Glomerular visceral epithelial cell (primary cell): ENCODE data around the gene NOTCH4.

ENCODE experiments used
- DNase-seq: peaks from one replicate; pipeline ENCODE4 v3.0.0-alpha.2; 2016; ENCODE audit errors: extremely low spot score

The NOTCH4 gene

DNA sequence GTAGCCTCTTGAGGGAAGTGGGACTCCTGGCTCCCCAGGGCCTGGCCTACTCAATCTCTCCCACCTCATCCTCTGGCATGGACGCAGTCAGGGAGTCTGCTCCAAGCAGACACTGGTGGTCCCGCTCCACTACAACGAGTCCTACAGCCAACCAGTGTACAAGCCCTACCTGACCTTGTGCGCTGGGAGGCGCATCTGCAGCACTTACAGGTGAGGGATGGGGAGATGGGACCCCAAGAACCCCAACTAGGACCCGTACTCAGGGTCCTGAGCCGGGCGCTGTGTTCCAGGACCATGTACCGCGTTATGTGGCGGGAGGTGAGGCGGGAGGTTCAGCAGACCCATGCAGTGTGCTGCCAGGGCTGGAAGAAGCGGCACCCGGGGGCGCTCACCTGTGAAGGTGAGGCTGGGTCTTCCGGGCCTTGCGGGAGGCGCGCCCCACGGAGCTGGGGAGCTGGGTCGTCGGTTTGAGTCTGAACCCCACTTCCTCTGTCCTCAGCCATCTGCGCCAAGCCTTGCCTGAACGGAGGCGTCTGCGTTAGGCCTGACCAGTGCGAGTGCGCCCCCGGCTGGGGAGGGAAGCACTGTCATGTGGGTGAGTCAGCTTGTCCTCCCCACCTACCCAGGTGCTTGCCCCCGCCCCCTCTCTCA lies 57.3 kb downstream of the NOTCH4 start:
- no peak for DNase-seq

DNA sequence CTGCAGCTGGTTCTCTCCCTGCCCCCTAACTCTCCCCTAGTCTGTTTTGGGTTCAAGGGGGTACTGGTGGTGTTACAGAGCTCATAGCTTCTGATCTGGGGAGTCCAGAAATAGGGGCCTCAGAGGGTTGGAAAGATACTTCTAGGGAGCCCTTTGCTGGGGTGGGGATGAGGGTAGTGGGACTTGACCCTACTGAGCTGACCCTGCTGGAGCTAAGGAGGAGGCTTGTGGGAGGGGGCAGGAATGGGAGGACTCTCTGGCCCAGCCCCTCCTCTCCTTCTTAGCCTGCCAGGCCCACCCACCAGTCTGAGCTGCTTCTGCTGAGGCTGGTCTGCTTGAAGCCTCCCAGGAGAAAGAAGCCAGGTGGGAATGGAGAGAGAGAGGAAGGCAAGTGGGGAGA lies 59.6 kb downstream of the NOTCH4 start, which contains the start of gene EGFL8:
Gene EGFL8 (plus strand): TSS at position 301 of the 400 bp plus-strand sequence. CDS start 1,571 bp downstream, outside the sequence.
- no peak for DNase-seq

DNA sequence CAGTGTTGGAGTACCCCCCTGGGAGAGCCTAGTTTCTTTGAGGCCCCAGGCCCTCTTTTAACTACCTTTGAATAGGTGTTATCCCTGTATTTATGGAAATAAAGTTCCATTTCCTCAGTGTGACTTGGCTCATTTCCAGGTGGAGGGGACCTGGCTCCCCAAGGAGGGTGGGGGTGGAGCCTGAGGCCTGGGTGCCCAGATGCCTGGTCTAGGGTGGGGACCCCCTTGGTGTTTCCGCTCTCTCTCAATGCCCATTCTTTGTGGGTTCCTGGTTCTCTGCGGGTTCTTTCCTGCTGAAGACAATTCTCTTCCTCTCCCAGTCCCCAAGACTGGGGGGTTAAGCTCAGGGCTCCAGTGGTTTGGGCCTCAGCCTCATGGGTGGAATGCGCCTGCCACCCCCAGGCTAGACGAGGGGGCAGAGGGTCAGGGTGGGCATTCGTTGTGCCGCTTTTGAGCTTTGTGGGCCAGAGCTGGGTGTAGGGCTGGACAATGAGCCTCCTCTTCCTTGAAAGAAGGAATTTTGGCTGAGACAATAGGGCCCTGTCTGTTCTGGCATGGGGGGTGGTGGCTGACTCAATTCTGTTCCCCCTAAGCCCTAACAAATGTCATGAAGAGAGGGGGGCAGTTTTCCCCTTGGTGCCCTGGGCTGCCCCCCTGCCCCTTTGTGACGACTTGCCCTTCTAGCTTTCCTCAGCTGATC lies 60.2 kb downstream of the NOTCH4 start:
- DNase-seq: no peak

DNA sequence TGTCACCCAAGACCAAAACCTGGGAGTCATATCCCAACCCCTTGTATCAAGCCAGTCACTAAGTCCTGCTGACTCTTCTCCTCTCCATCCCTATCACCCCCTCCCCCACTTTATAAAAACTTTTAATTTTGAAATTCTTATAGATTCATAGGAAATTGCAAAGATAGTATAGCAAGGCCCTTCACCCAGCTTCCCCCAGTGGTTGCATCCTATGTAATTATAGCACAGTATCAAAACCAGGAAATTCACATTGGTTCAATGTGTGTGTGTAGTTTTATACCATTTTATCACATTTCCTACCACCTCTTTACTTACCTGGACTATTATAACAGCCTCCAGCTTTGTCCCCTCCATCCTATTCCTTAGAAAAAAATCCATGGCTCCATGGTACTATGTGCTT lies 65.8 kb downstream of the NOTCH4 start:
- no peak for DNase-seq

DNA sequence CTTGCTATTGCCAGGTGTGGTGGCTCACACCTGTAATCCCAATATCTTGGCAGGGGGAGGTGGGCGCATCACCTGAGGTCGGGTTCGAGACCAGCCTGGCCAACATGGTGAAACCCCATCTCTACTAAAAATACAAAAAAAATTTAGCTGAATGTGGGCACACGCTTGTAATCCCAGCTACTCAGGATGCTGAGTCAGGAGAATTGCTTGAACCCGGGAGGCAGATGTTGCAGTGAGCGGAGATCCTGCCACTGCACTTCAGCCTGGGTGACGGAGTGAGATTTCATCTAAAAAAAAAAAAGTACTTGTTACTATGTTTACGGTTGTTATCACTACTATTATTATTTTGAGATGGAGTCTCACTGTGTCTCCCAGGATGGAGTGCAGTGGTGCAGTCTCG lies 67.0 kb downstream of the NOTCH4 start:
- DNase-seq: no peak

DNA sequence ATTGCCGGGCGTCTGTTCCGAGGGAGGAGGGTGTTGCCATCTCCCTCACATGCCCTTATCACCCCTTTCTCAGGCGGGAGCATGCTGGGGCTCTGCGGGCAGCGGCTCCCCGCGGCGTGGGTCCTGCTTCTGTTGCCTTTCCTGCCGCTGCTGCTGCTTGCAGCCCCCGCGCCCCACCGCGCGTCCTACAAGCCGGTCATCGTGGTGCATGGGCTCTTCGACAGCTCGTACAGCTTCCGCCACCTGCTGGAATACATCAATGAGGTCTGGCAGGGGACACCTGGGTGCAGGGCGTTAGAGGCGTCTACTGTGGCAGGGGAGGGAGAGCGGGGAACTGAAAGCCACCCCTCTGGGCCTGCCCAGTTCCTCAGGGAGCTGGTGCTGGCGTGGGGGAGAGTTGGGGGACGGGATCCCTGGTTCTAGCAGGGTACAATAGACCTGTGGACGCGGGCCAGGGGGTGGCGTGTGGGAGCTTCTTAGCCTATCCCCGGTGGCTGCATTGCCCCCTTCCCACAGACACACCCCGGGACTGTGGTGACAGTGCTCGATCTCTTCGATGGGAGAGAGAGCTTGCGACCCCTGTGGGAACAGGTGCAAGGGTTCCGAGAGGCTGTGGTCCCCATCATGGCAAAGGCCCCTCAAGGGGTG lies 69.2 kb downstream of the NOTCH4 start:
- DNase-seq: peak; percentile 66

DNA sequence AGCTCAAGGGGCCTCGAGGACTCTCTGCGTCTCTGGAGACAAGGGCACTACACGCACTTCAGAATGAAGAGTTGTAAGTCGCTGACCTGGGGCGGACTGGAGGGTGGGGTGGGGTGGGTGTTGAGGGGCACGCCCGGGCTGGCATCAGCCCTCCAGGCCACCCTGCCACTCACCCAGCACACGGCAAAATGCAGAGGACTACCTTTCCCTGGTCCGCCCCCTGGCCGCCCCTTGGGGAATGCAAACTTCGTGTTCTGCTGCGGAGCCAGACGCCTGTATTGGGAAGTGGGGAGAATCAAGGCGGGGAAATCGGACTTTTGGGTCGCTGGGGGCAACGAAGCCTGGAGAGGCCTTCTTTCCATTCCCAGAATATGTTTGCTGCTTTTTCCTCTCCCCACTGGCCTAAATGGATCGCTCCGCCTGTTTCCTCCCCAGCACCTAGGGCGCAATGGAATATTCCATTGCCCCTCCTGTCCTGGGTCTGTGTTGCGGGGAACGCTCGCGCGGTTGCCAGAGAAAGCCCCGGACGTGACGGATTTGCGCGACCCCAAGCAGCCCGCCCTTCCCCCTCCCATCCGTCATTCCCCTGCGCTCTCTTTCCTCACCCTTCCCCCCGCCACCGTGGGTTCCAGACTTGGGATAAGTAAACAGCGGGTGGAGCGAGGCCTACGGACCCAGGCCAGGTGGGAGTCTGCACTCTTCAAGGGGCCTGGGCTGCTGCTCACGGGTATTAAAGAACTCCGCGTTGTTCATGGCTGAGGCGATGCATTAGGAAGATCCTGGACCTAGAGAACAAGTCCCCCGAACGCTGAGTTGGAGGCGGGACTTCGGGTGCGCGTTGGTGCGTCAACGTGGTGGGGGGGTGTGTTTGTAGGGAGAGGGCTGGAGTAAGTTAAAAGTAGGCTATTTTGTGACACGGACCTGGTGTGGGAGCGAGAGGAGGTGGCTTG lies 70.0 kb downstream of the NOTCH4 start, which contains the start of gene PPT2:
Gene PPT2 (plus strand): TSS at position 578 of the 950 bp plus-strand sequence. CDS start 454 bp downstream, outside the sequence.
- peak; percentile 86 for DNase-seq

DNA sequence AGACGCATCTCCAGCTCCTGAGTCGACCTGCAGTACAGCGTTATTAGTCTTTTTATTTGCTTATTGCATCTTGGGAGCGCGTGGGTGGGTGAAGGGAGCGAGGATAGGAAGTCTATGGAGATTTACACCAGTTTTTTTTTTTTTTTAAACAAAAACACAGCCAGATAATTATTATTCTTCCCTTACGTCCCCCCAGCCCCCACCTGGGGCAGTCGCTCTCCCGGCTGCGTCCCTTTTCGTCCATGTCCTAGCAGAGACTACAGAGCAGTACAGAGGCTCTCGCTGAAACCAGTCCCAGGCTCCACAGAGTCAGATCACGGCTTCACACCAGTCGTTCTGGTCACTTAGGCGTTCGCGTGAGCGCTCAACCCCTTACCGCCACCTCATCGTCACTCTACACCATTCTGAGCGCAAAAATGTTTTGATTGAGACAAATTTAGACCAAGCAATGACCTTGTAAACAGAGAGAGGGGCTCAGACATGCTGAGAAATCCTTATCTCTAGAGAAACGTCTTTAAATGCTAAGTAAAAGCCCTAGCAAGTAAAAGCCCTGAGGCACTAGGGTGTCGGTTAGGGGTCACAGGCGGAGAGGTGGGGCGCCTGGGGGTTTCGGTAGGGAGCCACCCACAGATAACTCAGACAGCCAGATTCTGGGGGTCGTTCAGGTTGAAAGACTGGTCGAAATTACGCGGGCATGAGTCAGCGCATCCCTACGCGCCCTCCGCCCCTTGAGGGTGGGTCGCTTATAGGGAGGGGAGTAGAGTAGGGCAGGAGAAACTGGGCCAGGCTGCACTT lies 70.9 kb downstream of the NOTCH4 start:
- peak; percentile 22 for DNase-seq

DNA sequence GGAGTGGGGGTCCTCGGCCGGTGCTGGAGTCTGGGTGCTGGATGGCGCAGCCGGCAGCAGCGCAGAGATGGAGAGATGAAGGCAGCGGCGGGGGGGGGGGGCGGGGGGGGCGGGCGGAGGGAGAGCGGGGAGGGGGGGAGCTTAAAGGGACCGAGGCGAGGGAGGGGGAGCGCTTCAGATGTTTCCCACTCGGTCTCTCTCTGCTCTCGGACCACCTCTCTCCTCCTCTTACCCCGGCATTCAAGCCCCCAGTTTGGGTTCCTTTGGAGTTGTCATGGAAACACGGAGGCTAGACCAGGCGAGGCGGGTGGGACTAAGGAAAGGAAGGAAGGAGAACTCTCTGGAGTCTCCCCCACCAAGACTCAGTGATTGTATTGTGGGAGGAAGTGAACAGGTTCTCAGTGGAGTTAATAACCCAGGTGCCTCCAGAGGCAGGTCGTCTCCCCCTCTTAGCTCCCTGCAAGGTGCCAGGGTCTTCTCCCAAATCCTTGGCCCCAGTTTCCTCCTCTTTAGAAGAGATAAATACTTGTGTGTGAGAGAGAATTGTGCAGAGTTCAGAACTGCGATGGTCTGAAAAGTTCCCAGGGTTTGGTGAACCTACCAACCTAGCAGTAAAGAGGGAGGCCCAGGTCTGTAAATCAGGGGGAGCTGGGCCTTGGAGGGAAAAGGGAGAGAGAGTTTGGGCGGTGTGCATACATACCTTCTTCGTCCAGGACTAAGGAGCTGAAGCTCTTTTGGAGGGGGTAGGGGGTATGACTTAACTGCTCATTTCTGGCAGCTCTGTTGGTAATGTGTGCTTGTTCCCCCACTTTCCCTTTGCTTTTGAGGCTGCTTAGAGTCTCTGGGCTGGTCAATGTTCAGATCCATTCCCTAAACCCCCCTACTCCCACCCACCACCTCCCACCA lies 71.8 kb downstream of the NOTCH4 start, which contains the start of gene PRRT1:
Gene PRRT1 (minus strand): TSS at position 77 of the 906 bp plus-strand sequence. CDS start 112 bp downstream, outside the sequence.
- DNase-seq: no peak

DNA sequence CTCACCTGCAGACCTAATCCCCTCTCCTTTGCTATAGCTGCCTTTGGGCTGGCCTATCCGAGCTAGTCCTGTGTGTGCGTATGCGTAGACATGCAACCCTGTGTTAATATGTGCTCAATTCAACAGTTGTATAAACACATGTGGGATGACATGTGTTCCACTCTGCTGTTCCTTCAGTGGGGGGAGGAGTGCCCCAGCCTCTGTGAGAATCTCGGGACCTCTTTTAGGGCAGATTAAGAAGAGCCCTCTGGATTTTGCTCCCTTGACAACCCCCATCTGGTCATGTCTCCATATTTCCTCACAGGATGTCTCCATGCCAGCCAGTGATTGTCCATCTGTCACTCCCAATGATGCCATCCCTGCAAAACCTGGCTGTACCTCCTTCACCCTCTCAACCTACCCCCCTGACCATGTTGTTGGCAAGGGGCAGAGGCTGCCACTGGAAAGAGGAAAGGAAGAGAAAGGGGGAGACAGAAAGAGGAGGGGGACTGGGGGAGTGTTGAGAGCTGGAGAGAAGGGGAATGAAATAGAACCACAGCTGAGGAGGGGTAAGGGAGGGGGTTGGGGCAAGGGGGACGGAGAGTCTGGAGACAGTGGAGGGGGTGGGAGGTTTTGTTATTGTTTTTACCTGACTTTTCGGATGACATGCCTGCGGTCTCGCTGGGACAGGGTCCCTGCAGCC lies 72.5 kb downstream of the NOTCH4 start:
- no peak for DNase-seq

DNA sequence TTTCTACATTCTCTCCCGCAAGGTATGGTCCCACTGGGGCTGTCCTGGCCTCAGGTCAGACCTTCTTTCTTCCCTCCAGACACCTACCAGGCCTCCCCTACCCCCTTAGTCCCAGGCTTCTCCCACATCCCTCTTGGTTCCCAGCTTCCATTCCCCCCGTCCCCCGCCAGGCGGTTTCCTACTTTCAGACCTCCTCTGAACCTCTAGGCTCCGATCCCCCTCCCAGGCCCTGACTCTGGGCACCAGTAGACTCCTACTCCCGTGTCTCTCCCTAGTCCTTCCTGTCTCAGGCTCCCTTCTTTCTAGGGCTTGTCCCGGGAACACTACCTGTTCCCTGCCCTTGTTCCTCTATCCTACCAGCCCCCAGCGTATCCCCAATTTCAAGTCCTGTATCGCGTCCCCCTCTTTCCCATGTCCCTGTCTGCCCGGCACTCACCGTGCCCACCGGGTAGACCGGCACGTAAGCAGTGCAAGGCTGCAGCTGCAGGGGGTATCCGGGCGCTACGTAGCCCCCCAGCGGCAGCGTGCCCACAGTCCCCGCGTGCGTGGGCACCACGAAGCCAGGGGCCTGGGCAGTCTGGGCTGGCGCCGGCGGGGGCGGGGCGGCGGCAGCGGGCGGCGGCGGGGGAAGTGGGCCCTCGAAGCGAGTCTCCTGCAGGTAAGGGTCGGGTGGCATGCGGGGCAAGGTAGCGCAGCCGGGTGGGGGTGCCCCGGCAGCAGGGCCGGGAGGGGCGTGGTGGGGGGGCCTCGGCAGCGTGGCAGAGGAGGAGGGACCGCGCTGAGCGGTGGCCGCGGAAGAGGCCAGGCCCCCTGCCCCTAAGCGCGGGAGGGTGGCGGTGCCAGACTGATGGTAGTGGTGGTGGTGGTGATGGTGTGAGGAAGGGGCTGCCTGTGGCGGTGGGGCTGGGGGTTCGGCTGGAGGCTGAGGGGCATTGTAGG lies 73.7 kb downstream of the NOTCH4 start:
- DNase-seq: no peak

DNA sequence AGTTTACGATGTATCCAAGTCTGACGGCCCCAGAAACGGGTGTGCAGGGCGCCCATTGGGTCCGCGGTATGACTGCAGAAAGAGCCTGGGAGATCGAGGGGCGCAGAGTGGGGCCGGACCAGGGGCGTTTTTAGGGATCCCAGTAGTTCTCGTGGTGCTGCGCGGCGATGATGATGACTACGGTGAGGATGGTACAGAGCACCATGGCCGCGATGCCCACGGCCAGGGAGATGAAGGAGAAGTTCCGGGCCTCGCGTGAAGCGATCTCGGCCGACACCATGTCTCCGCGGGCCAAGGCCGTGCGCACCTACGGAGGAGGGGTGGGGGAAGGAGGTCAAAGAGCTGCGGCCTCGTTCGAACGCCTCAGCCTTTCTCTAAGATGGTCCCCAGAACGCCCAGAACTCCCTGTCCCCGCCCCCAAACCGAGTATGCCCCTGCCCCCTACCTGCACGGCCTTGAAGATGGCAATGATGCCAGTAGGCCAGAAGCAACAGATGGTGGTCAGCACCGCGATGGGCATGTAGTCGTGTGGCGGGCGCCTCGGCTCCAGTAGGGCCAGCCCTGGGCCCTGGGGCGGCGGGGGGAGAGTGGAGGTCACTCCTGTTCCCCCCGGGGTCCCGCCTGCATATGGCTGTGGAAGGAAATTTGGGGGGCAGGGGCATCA lies 74.6 kb downstream of the NOTCH4 start:
- no peak for DNase-seq

DNA sequence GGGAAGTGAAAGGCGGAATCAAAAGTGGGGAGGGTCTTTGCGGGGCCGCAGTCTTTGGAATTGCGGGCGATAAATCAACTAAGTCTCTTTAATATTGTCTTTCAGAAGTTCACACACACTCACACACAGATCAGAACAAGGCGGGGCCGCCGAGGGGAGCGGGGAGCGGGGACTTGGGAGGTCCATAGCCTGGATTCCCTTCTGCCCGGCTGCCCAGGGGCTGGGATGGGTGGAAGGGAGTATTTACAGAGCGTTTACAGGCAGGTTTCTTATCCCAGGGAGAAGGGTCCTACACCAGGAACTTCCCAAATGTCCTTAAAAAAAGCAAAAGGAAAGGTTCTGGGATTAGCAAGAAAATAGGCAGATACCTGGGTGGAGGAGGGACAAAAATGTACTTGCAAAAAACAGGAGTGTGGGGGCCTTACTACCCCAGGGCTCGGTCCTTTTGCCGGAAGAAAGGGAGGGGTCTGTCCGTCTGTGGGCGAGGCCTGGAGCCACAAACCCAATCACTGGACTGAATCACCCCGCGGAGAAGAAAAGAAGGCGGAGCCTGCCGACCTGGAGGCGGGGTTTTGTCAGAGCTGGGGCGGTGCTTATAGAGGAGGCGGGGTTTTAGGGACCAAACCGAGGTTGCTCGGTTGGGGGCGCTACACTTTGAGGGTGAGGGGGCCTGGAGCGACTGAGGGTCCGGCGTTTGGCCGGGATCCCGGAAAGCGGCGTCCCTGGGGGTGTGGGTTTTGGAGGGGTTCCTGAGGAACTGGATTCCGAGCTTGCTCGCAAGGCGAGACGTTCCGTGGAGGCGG lies 75.4 kb downstream of the NOTCH4 start:
- no peak for DNase-seq

DNA sequence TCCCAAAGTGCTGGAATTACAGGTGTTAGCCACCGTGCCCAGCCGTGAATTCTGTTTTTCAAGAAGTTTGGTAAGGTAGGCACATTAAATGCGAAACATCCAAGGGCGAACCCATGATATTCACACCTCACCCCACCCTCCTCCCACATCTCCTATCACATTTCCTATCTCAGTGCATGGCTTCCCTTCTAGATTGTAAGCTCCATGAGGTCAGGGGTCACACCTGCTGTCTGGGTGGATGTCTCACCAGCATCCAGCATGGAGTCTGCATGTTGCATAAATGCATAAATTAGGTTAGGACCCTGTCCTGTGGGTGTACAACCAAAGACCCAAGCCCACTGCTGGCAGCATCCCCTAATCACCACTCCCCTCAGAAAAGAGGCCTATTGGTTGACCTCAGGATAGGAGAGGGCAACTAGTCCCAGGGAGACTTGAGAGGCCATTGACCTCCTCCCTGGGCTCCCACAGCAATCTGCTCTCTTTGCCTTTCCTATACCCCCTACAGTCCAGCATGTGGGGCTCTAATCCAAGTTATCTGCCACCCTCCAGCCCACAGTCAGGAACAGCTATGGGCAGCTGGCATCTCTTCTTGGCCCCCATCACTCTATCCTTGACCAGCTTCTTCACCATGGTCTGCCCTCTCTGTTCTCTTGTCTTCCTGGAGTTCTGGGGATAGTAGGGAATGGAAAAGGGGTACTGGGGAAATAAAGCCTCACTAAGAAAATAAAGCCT lies 76.3 kb downstream of the NOTCH4 start:
- no peak for DNase-seq

DNA sequence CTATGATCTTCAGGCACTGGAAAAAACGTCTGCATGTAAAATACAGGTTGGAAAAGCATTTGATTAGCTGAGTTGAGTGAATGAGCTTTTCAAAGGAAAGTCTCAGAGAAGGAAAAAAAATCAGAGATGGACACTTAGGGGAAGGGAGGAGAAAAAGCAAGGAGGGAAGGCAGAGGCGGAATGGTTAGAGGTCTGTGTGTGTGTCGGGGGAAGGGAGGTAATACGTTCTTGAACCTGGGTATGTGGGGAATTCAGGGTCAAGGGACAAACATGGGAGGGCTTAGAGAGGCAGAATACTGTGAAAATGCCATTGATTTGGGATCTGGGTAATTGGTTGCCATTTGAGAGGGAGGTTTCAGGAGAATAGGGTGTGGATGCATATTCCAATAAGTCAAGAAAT lies 77.2 kb downstream of the NOTCH4 start:
- no peak for DNase-seq

DNA sequence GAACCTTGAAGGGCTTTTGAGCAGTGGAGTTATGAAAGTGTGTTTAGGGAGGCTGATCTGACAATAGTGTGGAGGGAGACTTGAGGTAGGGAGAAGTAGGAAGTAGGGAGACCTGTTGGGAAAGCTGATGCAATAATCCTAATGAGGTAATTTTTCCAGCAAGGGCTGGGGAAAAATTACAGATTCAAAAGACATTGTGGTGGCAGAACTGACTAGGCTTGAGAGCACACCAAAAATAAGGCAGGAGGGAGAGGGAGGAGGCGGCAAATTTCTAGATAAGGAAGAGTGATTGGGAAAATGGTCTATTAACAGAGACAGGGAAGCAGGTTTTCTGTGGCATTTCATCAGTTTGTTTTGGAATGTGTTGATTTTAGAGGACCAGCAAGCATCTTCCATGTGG lies 77.6 kb downstream of the NOTCH4 start:
- no peak for DNase-seq
